GM15510 (cell line): ENCODE results near the gene NF1.

Experiments used
- POLR2A ChIP-seq: IDR thresholded peaks from 3 replicates; pipeline ENCODE4 v1.6.1; 2011; ENCODE audit warnings: borderline replicate concordance; ENCODE audit not compliant: insufficient read length; ENCODE audit errors: extremely low read depth

NF1 gene

DNA sequence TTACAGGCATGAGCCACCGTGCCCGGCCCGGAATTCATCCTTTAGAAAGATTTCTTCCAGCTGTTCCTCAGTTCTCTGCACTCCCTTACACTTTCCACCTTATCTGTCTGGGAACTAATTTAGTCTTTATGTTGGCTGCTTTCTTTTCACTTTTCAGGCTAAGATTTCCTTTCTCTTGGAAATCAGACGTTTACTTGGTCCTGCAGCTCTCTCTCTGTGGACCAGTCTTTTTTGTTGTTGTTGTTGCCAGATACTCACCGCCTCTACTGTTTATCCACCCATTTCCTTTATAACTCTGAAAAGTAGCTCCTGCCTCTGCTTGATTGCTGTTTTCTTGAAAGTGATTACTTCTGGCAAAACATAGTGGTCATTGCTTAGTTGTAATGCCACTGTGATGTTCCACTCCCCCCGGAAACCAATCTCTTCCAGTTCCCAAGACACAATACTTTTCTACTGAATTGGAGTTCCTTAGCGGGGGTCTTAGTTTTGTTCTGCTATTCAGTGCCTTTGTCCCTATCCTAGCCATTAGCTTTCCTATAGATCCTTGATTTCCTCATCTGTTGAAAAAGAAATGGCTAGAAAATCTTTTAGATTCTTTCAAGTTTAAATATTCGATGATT, 6.2 kb downstream of the NF1 start:
- TF ChIP-seq POLR2A = no peak

DNA sequence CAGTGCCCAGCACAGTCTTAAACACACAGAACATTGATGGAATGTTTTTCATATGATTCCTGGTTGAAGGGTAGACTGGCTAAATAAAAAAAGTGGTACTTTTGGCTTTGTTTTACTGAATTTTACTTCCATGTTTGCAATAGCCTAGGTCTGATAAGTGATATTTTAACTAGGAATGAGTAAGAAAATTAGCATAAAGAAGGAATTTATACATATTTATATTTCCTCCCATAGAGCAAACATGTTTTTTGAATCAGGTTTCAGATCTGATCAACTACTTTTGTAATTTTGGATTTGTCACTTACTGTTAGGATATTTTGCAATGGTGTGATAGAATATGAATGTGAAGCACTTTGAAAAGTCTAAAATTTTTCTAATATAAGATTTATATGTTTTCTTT, 7.2 kb downstream of the NF1 start:
- TF ChIP-seq POLR2A = no peak

DNA sequence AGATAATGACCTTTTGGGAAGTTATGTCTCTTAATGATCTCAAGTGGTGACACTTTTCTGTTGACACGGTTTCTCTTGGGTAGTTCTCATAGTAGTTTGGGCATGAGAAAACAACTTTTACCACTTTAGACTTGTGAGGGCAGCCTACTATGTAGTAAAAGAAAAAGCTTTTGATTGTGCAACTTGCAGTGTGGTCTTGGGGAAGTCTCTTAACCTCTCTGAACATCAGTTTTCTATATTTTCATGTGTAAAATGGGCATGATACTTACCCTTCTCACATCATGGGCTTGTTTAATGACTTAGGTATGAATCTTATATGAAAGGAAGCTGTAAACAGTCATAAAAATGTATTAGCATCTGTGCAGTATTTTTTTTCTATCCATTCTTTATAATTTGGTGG, 11.2 kb downstream of the NF1 start:
- no peak for TF ChIP-seq POLR2A

DNA sequence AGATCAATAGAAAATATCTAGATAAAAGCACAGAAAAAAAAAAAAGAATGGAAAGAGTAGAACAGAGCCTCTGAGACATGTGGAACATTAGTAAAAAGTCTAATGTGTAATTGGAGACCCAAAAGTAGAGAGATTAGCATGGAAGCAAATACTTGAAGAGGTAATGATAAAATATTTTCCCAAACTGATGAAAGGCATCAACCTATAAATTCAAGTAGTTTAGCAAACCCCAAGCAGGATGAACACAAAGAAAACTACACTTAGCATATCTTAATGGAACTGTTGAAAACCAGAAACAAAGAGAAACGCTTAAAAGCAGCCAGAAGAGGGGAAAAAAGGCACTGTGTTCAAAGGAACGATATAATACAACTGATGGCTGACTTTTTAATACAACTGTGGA, 16.4 kb downstream of the NF1 start:
- no peak for TF ChIP-seq POLR2A

DNA sequence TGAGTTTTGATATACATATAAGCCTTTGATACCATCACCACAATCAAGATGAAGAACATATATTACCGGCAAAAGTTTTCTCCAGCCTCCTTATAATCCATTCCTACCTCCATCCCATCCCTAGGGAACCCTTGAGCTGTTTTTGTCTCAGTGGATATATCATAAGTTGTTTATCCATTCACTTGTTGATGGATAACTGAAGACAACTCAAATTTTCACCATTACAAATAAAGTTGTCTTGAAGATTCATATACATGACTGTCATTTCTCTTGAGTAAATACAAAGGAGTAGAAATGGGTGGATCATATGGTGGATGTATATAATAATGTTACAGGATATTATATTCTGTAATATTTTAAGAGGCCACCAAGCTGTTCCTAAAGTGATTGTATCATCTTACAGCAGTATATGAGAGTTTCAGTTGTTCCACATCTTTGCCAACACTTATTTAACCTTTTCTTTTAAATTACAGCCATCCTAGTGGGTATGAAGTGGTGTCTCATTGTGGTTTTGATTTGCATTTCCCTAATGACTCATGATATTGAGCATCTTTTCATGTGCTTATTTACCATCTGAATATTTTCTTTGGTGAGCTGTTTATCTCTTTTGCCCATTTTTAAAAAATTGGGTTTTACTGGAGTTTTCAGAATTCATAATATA, 17.4 kb downstream of the NF1 start:
- no peak for TF ChIP-seq POLR2A

DNA sequence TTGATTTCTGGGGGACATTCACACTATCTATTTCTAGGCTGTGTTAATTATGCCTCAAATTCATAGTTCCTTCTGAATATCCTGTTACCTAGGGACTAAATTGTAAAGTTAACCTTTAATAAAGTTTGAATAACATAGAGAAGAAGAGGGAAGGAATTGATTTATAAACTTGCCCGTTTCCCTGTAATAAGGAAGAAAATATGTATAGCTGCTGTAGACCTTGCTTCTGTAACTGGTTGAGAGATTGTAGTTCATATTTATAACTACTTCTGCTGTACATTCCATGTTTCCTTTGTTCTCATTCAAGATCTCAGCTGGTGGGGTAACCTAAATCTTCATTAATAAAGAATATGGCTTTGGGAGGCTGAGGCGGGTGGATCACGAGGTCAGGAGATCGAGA, 19.2 kb downstream of the NF1 start:
- no peak for TF ChIP-seq POLR2A

DNA sequence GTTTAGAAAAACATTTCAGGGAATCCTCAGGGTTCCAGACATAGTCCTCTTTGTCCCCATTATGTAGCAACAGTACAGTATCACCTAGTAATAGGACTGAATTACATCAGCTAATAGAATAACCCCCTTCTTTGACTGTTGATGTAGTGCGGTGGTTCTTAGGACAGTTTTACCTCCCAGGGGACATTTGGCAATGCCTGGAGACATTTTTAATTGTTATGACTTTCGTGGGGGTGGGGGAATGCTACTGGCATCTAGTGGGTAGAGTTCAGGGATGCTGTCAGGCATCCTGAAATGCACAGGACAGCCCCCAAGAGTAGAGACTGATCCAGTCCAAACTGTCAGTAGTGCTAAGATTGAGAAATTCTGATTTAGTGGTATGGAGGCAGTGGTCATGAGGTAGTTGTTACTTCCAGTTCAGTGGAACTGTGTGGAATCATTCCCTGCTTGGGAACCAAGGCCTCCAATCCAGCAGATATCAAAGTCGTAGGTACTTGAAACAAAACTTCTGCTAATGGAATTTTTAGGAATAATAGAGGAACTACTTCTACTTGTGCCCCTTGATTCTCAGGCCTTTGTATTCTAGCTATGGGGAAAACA, 20.3 kb downstream of the NF1 start:
- no peak for TF ChIP-seq POLR2A

DNA sequence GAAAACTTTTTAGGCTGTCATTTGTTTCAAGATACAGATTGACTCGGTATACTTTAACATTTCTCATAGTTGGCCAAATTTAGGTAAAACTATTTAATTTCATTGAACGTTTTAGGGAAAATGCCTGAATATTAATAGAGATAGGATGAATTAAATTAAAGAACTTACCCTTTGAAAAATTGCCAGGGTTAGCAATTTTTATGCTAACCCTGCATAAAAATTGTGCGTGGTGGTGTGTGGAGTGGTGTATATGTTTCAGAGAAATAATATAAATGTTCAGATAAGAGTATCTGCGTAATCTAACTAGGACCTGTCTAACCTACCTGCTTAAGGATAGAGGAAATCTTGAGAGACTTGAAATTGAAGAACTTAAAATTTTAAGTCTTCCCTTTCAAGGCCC, 21.4 kb downstream of the NF1 start:
- no peak for TF ChIP-seq POLR2A

DNA sequence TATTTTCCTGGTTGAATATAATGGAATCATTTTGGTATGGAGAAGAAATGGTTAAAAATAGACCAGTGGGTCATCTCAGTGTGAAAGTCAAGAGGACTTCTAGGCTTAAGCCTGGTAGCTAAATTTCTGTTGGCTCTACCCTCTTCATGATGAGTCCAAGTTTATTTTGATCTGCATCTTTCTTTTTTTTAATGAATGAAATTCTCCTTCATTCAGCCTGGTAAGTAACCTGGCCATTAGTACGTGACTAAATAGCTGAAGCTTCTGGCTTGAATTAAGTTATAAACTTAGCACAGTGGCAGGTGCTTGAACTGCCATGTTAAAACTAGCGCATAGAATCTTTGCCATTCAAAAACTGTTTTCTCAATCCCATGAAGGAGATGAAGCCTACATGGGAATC, 28.0 kb downstream of the NF1 start:
- TF ChIP-seq POLR2A = no peak

DNA sequence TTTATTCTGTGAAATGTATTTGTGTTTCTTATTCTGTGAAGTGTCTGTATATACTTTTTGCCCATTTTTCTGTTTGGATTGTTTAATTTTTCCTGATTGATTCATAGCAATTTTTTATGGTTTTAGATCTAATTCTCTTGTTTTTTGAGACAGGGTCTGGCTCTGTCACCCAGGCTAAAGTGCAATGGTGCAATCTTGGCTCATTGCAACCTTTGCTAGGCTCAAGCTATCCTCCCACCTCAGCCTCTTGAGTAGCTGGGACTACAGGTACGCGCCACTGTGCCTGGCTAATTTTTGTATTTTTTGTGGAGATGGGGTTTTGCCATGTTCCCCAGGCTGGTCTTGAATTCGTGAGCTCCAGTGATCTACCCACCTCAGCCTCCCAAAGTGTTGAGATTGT, 31.5 kb downstream of the NF1 start:
- no peak for TF ChIP-seq POLR2A

DNA sequence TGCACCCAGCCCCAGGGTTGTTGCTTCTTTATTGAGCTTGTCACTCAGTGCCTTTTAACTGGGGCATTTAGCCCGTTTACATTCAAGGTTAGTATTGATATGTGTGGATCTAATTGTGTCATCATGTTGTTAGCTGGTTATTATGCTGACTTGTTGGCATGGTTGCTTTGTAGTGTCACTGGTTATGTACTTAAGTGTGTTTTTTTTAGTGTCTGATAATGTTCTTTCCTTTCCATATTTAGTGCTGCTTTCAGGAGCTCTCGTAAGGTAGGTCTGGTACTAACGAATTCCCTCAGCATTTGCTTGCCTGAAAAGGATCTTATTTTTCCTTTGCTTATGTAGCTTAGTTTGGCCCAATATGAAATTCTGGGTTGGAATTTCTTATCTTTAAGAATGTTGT, 33.5 kb downstream of the NF1 start:
- no peak for TF ChIP-seq POLR2A

DNA sequence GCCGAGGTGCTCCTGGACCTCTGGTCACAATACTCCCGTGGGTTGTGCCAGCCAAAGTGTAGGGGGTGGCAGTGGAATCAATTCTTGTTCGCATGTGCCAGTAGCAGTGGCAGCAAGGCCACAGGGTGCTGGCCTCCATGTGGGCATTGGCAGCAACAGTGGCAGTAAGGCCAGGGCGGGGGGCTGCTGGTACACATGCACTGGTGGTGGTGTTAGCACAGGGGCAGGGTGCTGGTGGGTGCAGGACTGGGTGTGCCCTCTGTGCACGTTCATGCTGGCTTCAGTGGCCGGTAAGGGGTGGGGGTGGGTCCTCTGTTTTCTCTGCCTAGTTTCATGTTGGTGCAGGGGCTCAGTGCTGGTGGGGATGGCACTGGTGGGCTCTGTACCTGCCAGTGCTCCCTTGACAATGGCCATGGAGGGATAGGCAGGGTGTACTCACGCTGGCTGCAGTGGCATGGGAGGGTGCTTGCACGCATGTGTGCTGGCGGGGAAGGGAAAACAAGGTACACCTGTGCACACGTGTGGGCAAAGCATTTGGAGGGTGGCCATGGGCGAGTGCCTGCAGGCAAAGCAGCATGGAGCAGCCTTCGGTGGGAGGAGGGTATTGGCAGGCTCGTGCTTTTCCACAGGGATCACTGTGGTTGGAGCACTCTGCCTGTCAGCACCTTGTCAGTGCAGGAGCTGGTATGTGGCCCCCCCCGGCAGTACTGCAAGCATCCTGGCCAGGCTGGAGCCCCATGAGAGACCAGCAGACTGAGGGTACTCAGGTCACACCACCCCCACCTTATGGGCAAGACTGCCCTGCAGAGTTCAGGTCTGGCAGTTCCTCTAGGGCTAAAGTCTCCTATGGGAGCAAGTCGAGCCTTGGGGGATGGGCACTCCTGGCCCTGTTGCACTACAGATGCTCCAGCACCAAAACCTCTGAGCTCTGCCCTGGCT, 35.8 kb downstream of the NF1 start:
- TF ChIP-seq POLR2A = no peak

DNA sequence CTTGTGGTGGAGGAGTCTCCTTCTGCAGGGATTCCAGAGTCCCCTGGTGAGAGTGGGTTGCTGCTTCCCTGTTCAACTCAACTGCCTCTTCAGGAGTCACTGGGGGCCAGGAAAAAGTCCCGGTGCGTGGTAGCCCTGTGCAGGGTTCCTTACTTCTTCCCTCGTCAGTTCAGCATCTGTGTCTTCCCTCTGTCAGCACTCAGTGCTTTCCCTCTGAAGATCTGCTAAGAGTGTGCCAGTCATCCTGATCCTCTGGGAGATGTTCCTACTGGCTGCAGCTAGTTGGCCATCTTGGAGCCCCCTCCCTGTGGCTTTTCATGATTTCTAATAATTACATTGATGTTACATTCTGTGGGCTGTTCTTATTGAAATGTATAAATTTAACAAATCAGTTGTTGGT, 36.5 kb downstream of the NF1 start:
- TF ChIP-seq POLR2A = no peak

DNA sequence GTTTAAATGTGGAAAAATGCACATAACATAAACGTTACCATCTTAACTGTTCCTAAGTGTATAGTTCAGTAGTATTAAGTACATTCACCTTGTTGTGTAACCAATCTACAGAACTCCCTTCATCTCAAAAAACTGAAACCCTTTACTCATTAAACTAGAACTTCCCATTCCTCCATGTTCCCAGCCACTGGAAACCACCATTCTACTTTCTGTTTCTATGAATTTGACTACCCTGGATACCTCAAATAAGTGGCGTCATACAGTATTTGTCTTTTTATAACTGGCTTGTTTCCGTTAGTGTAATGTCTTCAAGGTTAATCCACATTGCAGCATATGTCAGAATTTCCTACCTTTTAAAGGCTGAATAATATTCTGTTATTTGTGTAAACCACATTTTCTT, 38.2 kb downstream of the NF1 start:
- TF ChIP-seq POLR2A = no peak

DNA sequence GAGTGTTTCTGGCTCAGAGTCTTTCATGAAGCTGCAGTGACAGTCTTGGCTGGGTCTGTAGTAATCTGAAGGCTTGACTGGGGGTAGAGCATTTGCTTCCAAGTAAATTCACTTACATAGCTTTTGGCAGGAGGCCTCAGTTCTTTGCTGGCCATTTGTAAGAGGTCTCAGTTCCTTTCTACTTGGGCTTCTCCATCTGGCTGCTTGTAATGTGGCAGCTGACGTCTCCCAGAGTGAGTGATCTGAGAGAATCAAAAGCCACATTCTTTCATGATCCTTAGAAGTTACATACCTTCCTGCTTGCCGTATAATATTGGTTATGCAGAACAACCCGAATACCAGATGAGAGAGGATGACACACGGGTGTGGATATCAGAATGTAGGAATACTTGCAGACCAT, 39.8 kb downstream of the NF1 start:
- no peak for TF ChIP-seq POLR2A
